GM12873 (cell line): Measurements from ENCODE around the gene ZNF831.

Source experiments
- TF ChIP-seq, protein P1 (sequence below): IDR thresholded peaks from 2 replicates; pipeline ENCODE4 v1.5.1; 2012; ENCODE audit warnings: low read depth, mild to moderate bottlenecking, moderate library complexity, low read length, control low read depth; ENCODE audit not compliant: insufficient read depth; ENCODE audit errors: missing control alignments

ZNF831 gene

GRCh38 chr20:59163631-59164530 lies at the start of gene ZNF831:
TSS of gene ZNF831 (plus strand) at chr20:59163821. CDS start at chr20:59191020, 27,199 bp downstream.
- TF ChIP-seq, protein P1, sequence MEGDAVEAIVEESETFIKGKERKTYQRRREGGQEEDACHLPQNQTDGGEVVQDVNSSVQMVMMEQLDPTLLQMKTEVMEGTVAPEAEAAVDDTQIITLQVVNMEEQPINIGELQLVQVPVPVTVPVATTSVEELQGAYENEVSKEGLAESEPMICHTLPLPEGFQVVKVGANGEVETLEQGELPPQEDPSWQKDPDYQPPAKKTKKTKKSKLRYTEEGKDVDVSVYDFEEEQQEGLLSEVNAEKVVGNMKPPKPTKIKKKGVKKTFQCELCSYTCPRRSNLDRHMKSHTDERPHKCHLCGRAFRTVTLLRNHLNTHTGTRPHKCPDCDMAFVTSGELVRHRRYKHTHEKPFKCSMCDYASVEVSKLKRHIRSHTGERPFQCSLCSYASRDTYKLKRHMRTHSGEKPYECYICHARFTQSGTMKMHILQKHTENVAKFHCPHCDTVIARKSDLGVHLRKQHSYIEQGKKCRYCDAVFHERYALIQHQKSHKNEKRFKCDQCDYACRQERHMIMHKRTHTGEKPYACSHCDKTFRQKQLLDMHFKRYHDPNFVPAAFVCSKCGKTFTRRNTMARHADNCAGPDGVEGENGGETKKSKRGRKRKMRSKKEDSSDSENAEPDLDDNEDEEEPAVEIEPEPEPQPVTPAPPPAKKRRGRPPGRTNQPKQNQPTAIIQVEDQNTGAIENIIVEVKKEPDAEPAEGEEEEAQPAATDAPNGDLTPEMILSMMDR: no peak

DNA sequence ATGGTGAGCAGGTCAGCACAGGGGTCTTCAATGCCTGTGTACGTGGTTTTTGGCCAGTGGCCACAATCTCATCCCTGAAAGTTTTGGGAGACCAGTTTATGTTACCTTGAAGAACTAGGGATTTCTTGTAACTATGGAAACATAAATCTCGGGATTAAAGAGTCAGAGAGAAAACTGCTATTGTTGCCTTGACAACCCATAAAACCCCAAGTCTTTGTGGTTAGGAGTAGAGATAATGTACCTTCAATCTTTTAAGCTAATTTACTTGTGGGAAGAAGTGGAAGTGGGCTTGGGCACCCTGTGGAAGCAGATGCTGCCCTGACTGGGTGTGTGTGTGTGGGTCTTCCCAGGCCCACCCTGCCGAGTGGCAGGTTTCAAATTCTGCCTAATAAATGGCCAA lies 46.1 kb upstream of the ZNF831 start:
- TF ChIP-seq, protein P1: no peak

DNA sequence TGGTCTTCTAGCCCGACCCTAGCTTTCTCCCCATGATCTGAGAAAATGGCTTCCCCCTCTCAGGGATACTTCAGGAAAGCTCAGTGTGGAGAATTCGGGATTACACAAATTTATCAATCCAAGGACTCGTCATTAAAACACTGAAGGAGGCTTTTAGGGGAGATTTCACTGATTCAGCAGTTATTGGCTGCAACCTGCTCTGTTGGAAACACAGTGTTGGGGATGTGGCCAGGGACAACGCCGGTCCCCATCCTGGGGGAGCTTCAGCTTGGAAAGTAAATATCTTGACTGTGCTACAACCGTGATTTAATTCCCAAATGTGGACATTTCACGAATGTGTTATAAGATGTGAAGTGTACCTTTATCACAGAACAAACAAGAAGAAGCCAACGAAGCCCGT lies 44.8 kb upstream of the ZNF831 start:
- TF ChIP-seq, protein P1: no peak

GRCh38 chr20:59120491-59120890 lies 43.1 kb upstream of the ZNF831 start:
- TF ChIP-seq, protein P1: no peak

- TF ChIP-seq, protein P1: no peak
Measured at GRCh38 chr20:59120919-59121318, 42.7 kb upstream of the ZNF831 start.

DNA sequence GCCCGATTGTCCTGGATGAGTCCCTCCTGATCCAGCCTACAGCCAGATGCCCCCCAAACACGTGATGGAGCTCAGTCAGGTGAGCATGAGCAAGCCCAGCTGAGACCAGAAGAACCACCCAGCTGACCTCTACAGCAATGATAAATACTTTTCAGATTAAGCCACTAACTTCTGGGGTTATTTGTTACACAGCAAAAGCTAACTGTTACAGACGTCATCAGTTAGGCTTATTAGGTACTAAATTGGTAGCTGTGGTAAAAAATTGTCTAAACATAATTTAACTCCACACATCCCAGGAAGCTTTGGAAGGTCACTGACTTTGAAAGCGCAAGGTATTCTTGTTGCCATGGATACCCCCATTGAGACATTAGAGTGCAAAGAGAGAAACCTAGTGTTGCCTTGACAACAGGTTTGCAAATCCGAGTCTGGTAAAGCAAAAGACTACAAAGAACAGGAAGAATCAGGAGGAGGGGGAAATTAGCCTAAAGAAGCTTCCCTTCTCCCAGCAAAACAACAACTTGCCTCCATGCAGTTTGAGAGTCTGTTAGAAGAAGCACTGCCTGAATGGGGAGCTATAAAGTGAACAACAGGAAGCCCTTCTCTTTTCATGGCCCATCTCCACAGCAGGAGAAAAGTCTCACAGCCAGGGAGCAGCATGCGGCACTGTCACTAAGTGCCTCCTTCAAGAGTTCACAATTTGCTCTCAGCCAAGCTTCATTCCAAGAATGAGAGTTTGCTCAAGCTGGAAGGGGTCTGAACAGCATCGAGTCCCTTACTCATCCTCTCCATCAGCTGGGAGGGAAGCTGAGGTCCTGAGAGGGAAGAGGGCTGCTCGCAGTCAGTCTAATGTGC lies 41.7 kb upstream of the ZNF831 start:
- TF ChIP-seq, protein P1: no peak

DNA sequence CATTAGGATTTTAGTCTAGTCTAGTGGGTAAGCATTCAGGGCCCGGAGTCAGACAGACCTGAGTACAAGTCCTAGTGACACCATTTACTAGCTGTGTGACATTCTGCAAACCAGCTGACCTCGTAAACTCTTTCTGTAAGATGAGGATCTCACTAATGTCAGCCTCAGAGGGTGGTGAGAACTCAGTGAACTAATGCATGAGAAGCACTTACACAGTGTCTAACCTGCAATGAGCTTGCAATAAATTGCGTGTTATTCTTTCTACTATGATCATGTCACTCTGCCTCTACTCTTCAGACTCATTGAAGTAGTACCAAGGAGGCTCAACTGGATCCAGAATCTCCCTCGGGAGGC lies 41.1 kb upstream of the ZNF831 start:
- TF ChIP-seq, protein P1: no peak
